HUDEP-2 (cell line): ENCODE results near the gene CACNA1C.

Experiments used
- DNase-seq, 76 experiments: peaks; one replicate each; lab custom pipeline; 2025; ENCODE audit not compliant: unreplicated experiment in 76 of 76; lab: John Stamatoyannopoulos, UW

The CACNA1C gene

DNA sequence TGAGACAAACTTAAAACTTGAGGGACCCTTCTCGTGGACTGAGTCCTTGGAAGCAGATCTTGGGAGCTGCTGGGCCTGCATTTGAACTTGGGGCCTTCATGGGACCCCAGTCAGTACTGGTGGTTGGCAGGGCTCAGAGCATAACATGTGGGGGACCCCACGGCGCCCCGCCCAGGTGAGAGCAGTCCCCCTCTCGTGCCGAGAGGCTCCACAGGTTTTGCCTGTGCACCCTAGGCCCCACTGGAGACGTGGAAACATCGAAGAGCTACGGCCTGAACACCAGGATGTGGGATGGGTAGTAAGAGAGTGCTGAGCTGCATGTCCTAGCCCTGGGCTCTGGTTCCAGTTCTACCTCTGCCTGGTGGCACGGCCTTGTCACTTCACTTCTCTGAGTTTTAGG lies 84.1 kb downstream of the CACNA1C start:
- DNase-seq: no peak

DNA sequence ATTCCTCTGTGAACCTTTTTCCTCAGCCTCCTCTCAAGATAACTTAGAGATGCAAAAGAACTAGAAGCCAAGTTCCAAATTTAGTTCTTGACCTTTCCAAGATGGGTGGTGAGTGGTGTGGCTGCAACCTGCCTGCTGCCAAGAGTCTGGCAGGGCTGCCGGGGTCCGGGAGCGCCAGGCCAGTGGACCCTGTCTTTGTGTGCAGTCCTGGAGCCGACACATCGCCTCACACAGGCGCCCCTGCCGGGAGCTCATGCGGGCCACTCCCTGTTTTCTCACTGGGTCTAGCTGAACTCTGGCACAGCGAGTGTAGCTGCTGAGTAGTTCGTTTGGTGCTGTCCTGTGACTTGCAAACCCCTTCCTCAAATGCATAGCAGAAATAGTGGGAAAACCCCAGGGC lies 84.9 kb downstream of the CACNA1C start:
- DNase-seq: no peak

DNA sequence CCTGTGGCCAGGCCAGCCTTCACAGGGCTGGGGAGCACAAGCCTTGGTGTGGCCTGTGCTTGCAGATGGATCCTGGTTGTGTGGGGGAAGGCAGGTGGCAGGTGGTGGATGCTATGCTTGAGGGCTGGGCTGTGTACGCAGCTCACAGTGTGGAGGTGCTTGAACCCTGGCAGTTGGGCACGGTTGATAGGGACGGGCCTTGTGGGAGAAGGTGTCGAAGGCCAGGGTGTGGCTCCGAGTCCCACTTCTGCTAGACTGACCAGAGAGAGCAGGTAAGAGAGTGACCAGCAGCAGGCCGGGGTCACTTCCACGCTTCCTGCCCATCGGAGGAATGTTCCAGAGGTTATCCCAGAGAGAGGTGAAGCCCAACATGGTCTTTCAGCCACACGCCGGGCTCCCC lies 85.5 kb downstream of the CACNA1C start:
- DNase-seq: no peak

DNA sequence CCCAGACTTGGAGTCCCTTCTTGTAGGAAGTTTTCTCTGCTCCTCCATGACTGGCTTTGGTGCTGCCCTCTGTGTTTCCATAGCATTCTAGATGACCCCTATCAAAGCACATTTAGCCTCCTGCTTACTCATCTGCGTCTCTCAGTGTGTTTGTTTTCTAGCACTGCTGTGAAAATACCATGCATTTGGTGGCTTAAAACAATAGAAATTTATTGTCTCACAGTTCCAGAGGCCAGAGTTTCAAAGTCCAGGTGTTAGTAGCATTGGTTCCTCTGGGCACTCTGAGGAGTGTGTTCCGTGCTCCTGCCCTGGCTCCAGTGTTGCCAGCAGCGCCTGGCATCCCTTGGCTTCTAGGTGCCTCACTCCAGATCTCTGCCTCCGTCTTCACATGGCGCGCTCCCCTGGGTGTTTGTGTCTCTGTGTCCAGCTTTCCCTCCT lies 86.1 kb downstream of the CACNA1C start:
- DNase-seq: no peak

DNA sequence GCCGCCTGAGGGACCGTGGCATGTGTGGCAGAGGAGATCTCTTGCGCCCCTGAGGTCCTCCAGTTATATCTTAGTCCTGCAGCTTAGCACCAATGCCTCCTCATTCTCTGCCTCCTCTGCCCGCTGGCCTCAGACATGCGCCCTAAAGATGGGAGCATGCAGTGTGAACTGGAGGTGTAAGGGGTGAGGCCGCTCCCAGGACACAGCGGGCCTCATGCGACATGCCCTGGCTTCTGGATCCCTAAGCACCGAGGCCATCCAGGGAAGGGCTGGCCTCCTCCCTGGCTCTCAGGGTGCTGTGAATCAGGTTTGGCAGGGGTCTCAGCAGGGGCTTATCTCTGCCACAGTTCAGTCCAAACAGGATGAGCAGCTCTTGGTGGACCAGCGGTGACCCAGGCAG lies 86.9 kb downstream of the CACNA1C start:
- DNase-seq: no peak

DNA sequence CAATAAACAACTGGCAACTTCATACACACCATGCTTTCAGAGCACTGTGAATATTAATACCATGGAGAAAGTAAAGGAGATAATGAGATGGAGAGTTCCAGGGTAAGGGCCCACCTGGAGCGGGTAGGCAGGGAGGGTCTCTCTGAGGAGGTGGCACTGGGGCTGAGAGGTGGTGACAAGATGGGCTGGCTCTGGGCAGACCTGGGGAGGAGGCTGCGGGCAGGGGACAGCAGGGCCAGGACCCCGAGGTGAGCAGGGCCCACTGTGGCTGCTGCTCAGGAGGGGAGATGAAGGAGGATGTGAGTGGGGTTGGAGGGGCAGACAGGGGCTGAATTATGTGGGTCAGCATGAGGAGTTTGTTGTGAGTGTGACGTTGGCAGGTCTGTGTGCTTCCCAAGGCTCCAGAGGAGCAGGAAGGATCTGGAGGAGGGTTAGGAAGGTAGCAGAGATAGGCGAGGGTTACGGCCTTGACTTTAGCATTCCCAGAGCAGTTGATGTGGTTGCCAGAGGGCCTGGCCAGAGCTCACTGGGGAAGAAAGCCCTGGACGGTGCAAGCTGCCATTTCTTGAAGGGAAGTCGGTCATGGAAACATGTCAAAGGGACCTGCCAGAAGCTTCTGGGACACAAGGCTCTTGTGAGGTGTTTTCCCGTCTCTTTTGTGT lies 88.2 kb downstream of the CACNA1C start:
- DNase-seq: no peak

DNA sequence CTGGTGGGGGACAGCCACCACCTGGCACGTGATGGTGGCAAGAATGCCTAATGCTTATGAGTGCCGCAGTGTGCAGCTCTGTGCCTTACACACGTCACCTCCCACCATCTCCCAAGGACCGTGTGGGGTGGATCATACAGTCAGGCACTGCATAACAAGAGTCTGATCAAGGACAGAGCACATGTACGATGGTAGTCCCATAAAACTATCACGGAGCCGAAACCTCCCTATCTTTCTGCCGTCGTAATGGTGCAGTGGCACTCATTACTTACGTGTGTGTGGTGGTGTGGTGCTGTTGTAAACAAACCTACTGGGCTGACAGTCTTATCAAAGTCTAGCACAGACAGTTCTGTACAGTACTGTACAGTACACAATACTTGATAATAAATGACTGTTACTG lies 89.3 kb downstream of the CACNA1C start:
- no peak for DNase-seq

DNA sequence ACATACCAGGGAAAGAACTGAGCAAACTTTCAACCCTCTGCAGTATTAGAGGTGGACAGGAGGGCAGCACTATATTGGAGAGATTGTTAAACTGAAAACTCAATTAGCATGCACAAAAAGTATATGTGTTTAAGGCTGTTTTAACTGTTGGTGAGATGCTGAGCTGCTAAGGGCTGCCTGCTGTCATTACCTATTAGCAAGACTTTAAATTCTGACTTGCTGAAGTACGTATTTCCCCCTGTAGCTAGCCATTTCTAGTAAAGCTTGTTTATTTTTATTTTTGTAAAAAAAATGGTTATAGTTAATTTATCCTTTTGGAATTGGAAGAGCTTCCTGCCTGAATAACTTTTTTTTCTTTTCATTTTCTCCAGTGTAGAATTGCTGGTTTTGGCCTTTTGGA lies 92.2 kb downstream of the CACNA1C start:
- DNase-seq: no peak

DNA sequence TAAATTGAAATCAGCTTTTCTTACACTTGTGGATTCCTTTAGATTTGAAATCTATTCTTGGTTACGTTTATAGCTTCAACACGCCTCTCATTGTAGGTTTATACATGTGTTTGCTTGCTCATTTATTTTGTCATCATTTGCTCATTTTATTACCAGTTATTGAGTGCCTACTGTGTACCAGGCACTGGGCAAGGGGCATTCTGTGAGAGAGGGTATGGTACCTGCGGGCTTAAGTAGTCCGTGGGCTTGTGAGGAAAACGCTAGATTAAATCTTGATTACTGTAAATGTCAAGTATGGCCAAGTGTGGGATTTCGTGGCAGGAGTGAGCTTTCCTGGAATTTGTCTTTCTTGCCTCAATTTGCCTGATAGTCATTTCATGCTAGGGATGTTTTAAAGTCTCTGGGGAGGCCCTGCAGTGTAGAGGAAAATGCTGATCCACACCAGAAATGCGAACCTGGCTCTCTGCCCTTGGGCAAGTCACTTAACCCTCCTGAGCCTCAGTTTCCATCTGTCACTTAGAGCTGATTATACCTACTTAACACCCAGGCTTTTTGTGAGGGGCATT lies 92.7 kb downstream of the CACNA1C start:
- no peak for DNase-seq

DNA sequence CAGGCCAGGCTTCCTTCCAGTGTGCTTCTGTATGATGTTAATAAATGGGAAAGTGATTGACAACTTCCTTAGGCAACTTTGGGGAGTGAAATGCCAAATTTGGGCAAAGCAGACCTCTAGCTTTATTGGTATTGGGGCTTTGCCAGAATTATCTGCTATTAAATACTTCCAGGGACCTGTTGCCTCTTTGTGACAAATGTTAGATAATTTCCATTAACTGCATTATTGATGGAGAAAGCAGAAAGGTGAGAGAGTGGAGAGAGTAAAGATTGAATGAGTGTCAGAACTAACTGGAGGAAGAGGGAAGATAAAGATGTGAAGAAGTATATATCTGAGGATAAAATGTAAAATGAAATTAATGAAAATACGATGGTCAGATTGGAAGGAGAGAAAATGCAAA lies 94.5 kb downstream of the CACNA1C start:
- DNase-seq: no peak

DNA sequence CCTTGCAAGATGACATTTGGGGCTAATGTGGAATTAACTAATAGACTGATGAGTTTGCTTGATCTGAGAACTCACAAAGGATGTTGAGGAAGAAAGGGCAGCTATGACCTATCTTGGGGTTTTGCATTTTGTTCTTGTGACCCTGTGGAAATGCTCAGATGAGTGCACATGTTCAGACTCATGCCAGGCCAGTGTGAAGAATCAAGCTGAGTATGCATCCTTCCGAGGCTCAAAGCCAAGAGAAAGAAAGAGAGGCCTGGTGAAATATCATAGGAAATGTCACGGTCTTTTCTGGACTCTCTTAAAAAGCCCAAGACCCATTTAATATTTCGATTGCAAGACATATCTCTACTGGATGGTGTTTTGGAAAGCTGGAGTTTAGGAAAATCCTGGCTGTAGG lies 96.3 kb downstream of the CACNA1C start:
- no peak for DNase-seq

DNA sequence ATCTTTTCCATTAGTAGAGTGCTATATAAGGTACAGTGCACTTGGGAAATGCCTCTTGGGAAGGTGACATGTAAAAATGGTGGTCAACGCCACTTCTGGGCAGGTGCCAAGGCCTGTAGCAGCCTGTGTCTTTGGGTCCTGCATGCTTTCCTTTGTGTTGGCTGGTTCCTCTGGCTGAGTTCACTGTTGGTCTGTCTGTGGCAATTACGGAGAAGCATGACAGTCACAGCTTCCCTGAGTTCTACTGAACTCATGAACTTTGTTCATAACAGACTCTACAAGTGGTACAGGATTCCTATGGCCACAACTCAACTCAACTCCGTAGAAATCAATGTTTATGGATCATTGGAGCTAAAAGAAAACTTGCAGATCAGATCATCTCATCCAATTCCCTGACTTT lies 98.0 kb downstream of the CACNA1C start:
- no peak for DNase-seq

DNA sequence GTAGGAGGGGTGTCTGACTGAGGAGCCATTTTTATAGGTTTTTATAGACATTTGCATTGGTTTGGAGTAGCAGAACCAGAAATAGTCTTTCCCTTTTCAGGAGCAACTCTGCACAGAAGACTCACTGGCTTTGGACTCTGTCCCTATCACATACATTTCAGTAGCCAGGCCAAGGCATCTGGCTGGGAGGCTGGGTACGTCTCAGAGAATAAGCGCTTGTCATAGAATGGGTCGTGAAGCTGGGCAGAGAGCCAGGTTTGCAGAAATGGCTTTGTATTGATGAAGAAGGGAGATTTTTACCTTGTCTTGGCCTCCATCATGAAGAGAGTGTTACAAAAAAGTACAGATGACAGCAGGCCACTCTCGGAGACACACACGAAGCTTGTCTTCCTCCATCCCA lies 98.6 kb downstream of the CACNA1C start:
- no peak for DNase-seq

DNA sequence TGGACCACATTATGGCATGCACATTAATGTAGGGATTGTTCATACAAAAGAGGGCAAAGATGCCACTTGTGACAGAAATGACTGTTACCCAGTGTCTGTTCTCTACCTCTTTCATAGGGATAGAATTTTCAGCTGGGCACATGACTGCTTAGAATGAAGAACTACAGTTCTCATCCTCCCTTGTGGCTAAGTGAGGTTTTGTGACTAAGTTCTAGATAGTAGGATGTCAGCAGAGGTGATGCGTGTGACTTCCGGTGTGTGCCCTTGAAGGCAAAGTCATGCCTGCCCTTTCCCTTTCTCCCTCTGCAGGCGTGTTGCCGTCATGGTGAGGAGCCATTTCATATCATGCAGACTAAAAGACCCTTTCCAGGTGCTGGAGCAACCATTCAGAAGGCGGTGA lies 99.3 kb downstream of the CACNA1C start:
- DNase-seq: no peak

DNA sequence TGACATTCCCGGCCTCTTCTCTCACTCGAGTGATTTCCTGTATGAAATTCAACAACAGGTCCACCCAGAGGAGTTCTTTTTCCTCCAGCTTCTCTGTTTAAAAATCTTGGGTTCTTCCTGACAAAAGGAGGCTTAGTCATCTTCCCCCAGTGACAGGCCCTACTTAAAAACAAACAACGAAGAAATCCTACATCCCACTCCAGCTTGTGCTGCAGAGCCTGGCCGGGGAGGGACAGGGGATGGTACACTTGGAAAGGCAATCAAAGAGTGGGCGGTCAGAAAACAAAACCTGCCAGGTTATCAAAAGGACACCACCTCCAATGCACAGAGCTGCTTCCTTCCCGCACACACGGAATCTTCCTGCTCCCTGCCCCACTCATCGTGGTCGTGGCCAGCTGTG lies 101.3 kb downstream of the CACNA1C start:
- no peak for DNase-seq

DNA sequence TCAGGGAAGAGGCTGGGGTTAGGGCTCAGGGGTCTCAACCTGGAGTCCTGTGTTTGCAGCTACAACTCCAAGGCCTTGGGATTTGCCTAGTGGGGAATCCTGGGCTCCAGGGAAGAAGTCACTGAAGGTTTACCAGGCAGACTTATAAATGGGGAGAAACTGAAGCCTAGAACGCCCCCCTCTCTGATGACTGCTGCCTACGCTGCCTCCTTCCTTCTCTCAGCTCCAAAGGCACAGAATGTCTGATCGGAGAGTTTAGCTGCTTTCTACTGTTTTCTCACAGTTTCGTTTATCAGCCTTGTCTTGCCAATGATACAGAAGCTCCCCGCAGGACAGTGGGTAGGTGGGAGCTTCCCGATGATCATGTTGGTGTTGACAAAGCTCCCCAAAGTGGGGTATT lies 101.7 kb downstream of the CACNA1C start:
- DNase-seq: no peak

DNA sequence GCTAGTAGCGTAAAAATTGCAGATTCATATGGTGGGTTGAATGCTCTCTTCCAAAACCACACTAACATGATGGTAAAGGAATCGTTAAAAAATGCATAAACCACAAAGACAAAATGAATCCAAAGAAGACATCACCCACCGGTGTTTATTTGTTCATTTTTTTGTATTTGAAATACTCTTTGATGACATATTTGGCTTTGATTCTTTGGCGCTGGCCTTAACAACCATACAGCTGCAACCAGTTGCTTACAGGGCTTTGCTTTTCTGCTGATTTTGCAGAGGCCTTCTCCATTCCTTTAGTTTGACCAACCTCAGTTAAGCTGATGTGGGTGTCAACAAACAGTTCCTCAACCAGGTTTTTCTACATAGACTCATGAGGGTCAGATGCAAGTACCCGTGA lies 103.5 kb downstream of the CACNA1C start:
- DNase-seq: no peak

DNA sequence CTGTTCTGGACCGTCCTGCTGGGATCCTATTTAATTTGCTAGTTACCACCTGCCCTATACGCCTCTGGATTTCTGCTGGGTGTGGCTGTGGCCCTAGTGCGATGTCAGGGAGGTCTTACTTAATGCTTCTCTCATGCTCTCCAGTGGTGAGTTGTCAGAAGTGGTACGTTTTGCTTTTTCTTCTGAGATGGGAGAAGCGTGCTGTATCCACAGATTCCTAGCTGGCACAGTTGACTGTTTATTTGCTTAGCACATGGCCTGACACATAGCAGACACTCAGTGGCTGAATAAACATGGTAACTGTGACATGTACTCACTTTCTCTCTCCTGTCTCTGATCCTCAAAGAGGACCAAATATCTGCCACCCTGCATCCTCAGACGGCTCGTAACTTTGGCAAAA lies 107.3 kb downstream of the CACNA1C start:
- no peak for DNase-seq

DNA sequence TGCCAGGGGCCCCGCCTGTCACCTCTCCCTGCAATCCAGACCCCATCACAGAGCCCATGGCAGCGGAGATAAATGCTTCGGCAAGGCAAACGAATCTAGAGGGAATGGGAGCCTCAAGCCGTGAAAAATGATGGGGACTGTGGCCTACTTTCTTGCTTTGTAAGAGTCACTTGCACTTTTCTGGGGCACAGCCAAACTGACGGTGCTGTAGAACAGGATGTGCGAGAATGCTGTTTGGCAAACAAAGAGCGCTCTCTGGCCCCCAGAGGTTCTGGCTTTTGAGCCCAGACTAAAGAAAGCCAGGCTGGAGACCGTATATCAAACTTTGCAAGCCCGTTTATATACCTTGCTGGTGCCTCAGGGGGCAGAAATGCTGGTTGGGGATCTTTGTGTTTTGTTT lies 108.7 kb downstream of the CACNA1C start:
- DNase-seq: no peak

DNA sequence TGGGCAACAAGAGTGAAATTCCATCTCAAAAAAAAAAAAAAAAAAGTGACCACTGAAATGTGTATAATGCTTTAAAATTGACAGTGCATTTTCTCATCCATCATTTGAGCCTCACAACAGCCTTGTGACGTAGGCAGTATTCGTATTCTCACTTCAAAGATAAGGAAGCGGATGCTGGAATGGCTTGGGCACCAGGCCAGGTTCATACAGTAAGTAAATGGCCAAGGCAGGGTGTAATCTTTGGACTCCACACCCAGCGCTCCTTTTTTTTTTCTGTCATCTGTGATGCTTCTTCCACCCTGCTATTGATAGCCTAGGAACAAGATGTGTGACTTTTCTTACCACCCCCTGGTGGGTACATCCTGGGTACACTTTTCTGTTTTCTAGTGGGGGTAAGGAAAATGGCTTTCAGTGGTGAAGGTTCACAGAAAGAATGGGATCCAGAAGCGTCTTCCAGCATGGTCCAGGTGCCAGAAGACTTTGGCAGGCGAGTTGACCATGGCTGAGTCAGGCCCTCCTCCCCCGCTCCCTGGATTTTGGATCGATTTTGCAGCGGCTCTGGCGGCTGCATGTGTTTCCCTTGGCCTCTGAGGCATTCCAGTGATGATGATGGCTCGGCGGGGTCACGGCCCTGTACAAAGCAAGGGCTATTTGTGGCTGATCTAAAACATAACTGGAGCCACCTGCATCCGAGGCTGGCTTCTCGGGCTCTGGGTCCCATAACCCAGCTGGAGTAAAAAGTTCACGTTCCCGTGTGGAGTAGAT lies 110.6 kb downstream of the CACNA1C start:
- DNase-seq: no peak

DNA sequence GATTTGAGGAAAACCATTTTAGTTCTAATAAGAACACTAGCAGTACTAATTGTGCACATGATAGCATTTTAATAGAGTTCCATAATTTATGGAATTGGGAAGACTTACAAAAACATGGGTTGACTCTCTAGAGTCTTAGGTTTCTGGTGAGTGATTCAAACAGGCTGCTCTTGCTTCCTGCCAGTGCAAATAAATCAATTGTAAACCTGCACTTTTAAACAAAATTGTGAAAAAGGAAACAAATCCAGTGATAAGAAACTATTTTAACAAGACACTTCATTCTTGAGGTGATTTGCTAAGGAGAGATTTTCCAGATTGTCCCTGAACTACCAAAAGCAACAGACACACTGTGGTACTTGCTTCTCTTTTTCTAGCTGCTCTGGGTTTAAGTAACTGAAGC lies 112.2 kb downstream of the CACNA1C start:
- no peak for DNase-seq

DNA sequence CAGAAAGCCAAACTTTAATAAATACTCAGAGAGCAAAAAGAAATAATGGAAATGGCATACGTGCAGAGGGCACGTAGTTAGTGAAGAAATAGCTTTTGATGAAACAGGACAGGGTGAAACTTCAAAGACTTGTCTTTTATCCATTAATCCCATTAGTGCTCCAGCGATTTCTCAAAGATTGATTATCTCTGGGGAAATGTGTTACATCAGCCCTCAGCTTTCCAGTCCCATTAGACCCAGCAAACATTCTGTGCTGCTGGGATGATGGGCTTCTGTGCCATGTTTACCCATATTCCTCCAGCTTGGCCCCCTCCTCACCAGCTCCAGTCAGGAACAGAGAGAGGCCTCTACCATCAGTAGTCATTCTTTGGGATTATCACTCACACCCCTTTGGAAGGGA lies 113.1 kb downstream of the CACNA1C start:
- DNase-seq: no peak
